HCT116 (cell line): ENCODE results near the gene TULP4. TPM values are rescaled to one million over a fixed set of nuclear protein-coding genes. Genes with fewer than 3 reads are reported as not detected.

ENCODE experiments used
- ATAC-seq: fragments of 200-7000 bp; cut with Tn5 transposase; 2 replicates; pipeline ENCODE4 v1.9.1; 2020; ENCODE audit warnings: mild to moderate bottlenecking, moderate library complexity
- BruUV-seq: library from RNA; stranded (reverse); fragments of 400-500 nt; replicated peaks from 2 replicates; lab custom pipeline; 2021; lab: Mats Ljungman, UMichigan
- CTCF ChIA-PET: fragments of 300-600 bp; sonication (Branson Sonifier 250); formaldehyde crosslinking; loops from one replicate; lab custom pipeline; 2021; ENCODE audit warnings: antibody characterized with exemption; lab: Charles Lee
- POLR2A ChIA-PET: fragments of 300-600, 350-600 bp; sonication (Branson Sonifier 250); formaldehyde crosslinking; loops from one replicate; lab custom pipeline; 2021; ENCODE audit warnings: antibody characterized with exemption; lab: Charles Lee
- RAD21 ChIA-PET, 2 experiments: fragments of 300-600 bp; sonication (Branson Sonifier 250); formaldehyde crosslinking; loops; one replicate each; lab custom pipeline; 2023; ENCODE audit warnings: low total read pairs in 2 of 2; ENCODE audit not compliant: uncharacterized antibody in 2 of 2, unreplicated experiment in 2 of 2, low non-redundant PET in 1 of 2; lab: Charles Lee
- DNase-seq: peaks from one replicate; pipeline ENCODE4 v3.0.0-alpha.2; 2010; ENCODE audit warnings: low read depth, low spot score
- H2AFZ ChIP-seq: fragments of 200-600 bp; shearing (Covaris generic), sonication (generic); 2 replicates; pipeline ENCODE4 v1.6.1; 2017; ENCODE audit warnings: low read depth, mixed run types, mixed read lengths, antibody characterized with exemption, low read length; ENCODE audit not compliant: poor library complexity, severe bottlenecking
- H3K27ac ChIP-seq: 2 replicates; pipeline ENCODE4 v1.5.1; 2012; ENCODE audit warnings: low read depth, low read length
- H3K27me3 ChIP-seq: fragments of 200-600 bp; sonication (generic); 2 replicates; pipeline ENCODE4 v1.6.1; 2016; ENCODE audit warnings: mixed run types, low read length, mixed read lengths; ENCODE audit not compliant: insufficient read depth
- H3K36me3 ChIP-seq, 2 experiments: fragments of 200-500 bp in 1 of 2; fragments of 200-600 bp in 1 of 2; sonication (Bioruptor generic) in 1 of 2; sonication (generic) in 1 of 2; 2 replicates each; pipeline versions ENCODE4 v1.5.1 to v1.6.1; 2014 to 2016; ENCODE audit warnings: low read length in 2 of 2, inconsistent platforms in 1 of 2, mixed read lengths in 1 of 2, mixed run types in 1 of 2; ENCODE audit not compliant: insufficient read depth in 2 of 2, control insufficient read depth in 1 of 2
- H3K4me1 ChIP-seq, 2 experiments: fragments of 200-600 bp in 1 of 2; sonication (generic) in 1 of 2; 2 replicates each; pipeline versions ENCODE4 v1.5.1 to v1.6.1; 2012 to 2017; ENCODE audit warnings: low read length in 2 of 2, inconsistent platforms in 1 of 2, mild to moderate bottlenecking in 1 of 2, mixed read lengths in 1 of 2, mixed run types in 1 of 2, moderate library complexity in 1 of 2; ENCODE audit not compliant: insufficient read depth in 2 of 2, control insufficient read depth in 1 of 2
- H3K4me2 ChIP-seq: fragments of 200-600 bp; sonication (generic); 2 replicates; pipeline ENCODE4 v1.6.1; 2017; ENCODE audit warnings: mixed run types, low read length, mixed read lengths
- H3K4me3 ChIP-seq, 2 experiments: fragments of 200-600 bp in 1 of 2; sonication (generic) in 1 of 2; replicated peaks in 1 of 2; 2 replicates each; pipeline ENCODE4 v1.5.1; 2011 to 2016; ENCODE audit warnings: low read length in 2 of 2, control low read depth in 1 of 2, low read depth in 1 of 2, mild to moderate bottlenecking in 1 of 2, mixed read lengths in 1 of 2, mixed run types in 1 of 2
- H3K79me2 ChIP-seq: fragments of 200-600 bp; sonication (generic); 2 replicates; pipeline ENCODE4 v1.6.1; 2017; ENCODE audit warnings: mild to moderate bottlenecking, mixed run types, low read length, moderate library complexity, mixed read lengths; ENCODE audit not compliant: insufficient read depth
- H3K9ac ChIP-seq: fragments of 200-600 bp; sonication (generic); 2 replicates; pipeline ENCODE4 v1.6.1; 2016; ENCODE audit warnings: low read length, mixed read lengths
- H3K9me2 ChIP-seq: fragments of 200-600 bp; sonication (generic), shearing (Covaris generic); 2 replicates; pipeline ENCODE4 v1.6.1; 2017; ENCODE audit warnings: mixed run types, mild to moderate bottlenecking, moderate library complexity; ENCODE audit not compliant: insufficient read depth
- H3K9me3 ChIP-seq, 2 experiments: fragments of 200-500 bp in 1 of 2; fragments of 200-600 bp in 1 of 2; sonication (Bioruptor generic) in 1 of 2; sonication (generic) in 1 of 2; 2 replicates each; pipeline ENCODE4 v1.6.1; 2014 to 2017; ENCODE audit warnings: low read length in 2 of 2, mixed read lengths in 2 of 2, inconsistent platforms in 1 of 2, low read depth in 1 of 2, mild to moderate bottlenecking in 1 of 2, mixed run types in 1 of 2, moderate library complexity in 1 of 2; ENCODE audit not compliant: control insufficient read depth in 1 of 2, insufficient read depth in 1 of 2
- H4K20me1 ChIP-seq: fragments of 200-600 bp; sonication (generic), shearing (Covaris generic); 2 replicates; pipeline ENCODE4 v1.6.1; 2017; ENCODE audit warnings: mixed run types, mild to moderate bottlenecking, moderate library complexity; ENCODE audit not compliant: insufficient read depth
- CBX3 ChIP-seq: IDR thresholded peaks from 2 replicates; pipeline ENCODE4 v1.6.1; 2012; ENCODE audit warnings: low read depth
- CEBPB ChIP-seq: IDR thresholded peaks from 2 replicates; pipeline ENCODE4 v1.6.1; 2012; ENCODE audit warnings: low read depth
- EGR1 ChIP-seq: IDR thresholded peaks from 2 replicates; pipeline ENCODE4 v1.6.1; 2012; ENCODE audit warnings: low read depth
- ELF1 ChIP-seq: IDR thresholded peaks from 2 replicates; pipeline ENCODE4 v1.6.1; 2012; ENCODE audit warnings: low read depth, borderline replicate concordance
- EZH2 ChIP-seq: fragments of 200-600 bp; sonication (generic); IDR thresholded peaks from 2 replicates; pipeline ENCODE4 v1.6.1; 2017; ENCODE audit warnings: antibody characterized with exemption, mixed run types
- EZH2phosphoT487 ChIP-seq: fragments of 200-600 bp; IDR thresholded peaks from 2 replicates; pipeline ENCODE4 v1.6.1; 2018; ENCODE audit warnings: antibody characterized with exemption, borderline replicate concordance
- JUND ChIP-seq: IDR thresholded peaks from 2 replicates; pipeline ENCODE4 v1.6.1; 2012
- POLR2A ChIP-seq: IDR thresholded peaks from 2 replicates; pipeline ENCODE4 v1.7.0; 2011; ENCODE audit warnings: borderline replicate concordance; ENCODE audit not compliant: insufficient read depth, insufficient read length; ENCODE audit errors: extremely low read depth
- POLR2AphosphoS5 ChIP-seq: IDR thresholded peaks from 2 replicates; pipeline ENCODE4 v1.6.1; 2011; ENCODE audit warnings: mild to moderate bottlenecking, low read depth, low read length, moderate library complexity
- RAD21 ChIP-seq: IDR thresholded peaks from 2 replicates; pipeline ENCODE4 v1.6.1; 2012; ENCODE audit warnings: low read depth, mild to moderate bottlenecking
- SP1 ChIP-seq: IDR thresholded peaks from 2 replicates; pipeline ENCODE4 v1.6.1; 2012; ENCODE audit warnings: low read depth
- SRF ChIP-seq: IDR thresholded peaks from 2 replicates; pipeline ENCODE4 v1.6.1; 2012; ENCODE audit warnings: low read depth
- TCF7L2 ChIP-seq: IDR thresholded peaks from 2 replicates; pipeline ENCODE4 v1.7.0; 2011; ENCODE audit warnings: borderline replicate concordance, inconsistent platforms; ENCODE audit not compliant: insufficient read depth, insufficient read length; ENCODE audit errors: extremely low read depth
- YY1 ChIP-seq: IDR thresholded peaks from 2 replicates; pipeline ENCODE4 v1.6.1; 2011; ENCODE audit warnings: low read length, low read depth, moderate library complexity, mild to moderate bottlenecking; ENCODE audit not compliant: insufficient replicate concordance; ENCODE audit errors: extremely low read depth
- ZFX ChIP-seq: fragments of 450-650 bp; IDR thresholded peaks from 2 replicates; pipeline ENCODE4 v1.6.1; 2017
- ZNF274 ChIP-seq: fragments of 200-500 bp; sonication (Bioruptor generic); IDR thresholded peaks from 2 replicates; pipeline ENCODE4 v1.6.1; 2014; ENCODE audit warnings: mild to moderate bottlenecking, low read depth, low read length, inconsistent platforms
- intact Hi-C: fragments of 100-400 bp; cut with micrococcal nuclease; formaldehyde crosslinking; loops from 2 replicates; pipeline ENCODE4 v1.10.0; 2022
- total RNA-seq: library from RNA; stranded (reverse); gene quantifications from one replicate; pipeline ENCODE4 v1.2.1, GENCODE V29; 2021; ENCODE audit not compliant: unreplicated experiment
- TF ChIP-seq, protein P1 (sequence below): IDR thresholded peaks from 2 replicates; pipeline ENCODE4 v1.6.1; 2012
- TF ChIP-seq, protein P2 (sequence below): IDR thresholded peaks from 2 replicates; pipeline ENCODE4 v1.6.1; 2012

TULP4 gene
- total RNA-seq, 1 experiment from 2014 or later: 70.8 TPM

DNA sequence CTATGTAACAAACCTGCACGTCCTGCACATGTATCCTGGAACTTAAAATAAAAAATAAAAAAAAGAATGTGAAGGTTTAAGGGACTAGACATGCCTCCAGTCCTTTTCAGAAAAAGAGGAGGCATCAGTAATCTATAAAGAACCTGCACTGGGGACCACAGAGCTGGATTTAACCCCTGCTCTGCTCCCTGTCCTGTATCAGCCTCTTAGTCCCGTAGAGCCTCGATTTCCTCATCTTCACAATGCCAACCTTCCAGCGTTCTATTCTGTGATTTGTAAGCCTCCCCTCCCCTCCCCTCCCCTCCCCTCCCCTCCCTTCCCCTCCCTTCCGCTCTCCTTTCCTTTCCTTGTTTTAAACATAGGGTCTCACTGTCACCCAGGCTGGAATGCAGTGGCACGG lies 216.6 kb downstream of the TULP4 start:
- Histone ChIP-seq H3K79me2 (no peaks in the 10 kb centered on the region), H3K4me2 (no peak overlapping the region), H3K4me3 (no peak overlapping the region), H3K9ac (no peak overlapping the region), H3K36me3 (no peaks in the 10 kb centered on the region), H3K9me3 (no peaks in the 10 kb centered on the region), H3K27ac (no peak overlapping the region), H3K4me1 (no peaks in the 10 kb centered on the region), H3K9me2 (no peaks in the 10 kb centered on the region), H2AFZ (no peak overlapping the region), H3K27me3 (no peaks in the 10 kb centered on the region), H4K20me1 (no peaks in the 10 kb centered on the region)
- DNase-seq (no peak), ATAC-seq (no peak)
- POLR2A ChIA-PET: interaction anchor here (0.7 kb wide), 1 partner anchor 10 kb away, joined by 3 read pairs; no protein-coding TSS in a partner anchor
- CTCF ChIA-PET: no interaction called here
- no peak for TF ChIP-seq EGR1
- TF ChIP-seq, protein P1, sequence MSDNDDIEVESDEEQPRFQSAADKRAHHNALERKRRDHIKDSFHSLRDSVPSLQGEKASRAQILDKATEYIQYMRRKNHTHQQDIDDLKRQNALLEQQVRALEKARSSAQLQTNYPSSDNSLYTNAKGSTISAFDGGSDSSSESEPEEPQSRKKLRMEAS: no peak
- no peak for TF ChIP-seq CEBPB
- no peak for TF ChIP-seq ELF1
- no peak for TF ChIP-seq EZH2phosphoT487
- TF ChIP-seq SRF: no peak
- no peak for TF ChIP-seq EZH2
- no peak for TF ChIP-seq CBX3
- TF ChIP-seq ZFX: no peak
- no peak for TF ChIP-seq POLR2AphosphoS5
- TF ChIP-seq SP1: no peak
- TF ChIP-seq, protein P2, sequence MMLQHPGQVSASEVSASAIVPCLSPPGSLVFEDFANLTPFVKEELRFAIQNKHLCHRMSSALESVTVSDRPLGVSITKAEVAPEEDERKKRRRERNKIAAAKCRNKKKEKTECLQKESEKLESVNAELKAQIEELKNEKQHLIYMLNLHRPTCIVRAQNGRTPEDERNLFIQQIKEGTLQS: no peak
- TF ChIP-seq POLR2A: no peak
- TF ChIP-seq TCF7L2: no peak
- no peak for TF ChIP-seq RAD21
- TF ChIP-seq YY1: no peak
- TF ChIP-seq JUND: no peak
- no peak for TF ChIP-seq ZNF274
- intact Hi-C loops: no loop called here
- RAD21 ChIA-PET: interaction anchor here in 1 of 2 experiments (0.7 kb wide), 1 partner anchor 580 kb away, joined by 5 read pairs; no protein-coding TSS in a partner anchor
- no TSS peak for BruUV-seq
